H9 (cell line): ENCODE measurements around the gene KIRREL3. TPM values are rescaled to one million over a fixed set of nuclear protein-coding genes. Genes with fewer than 3 reads are reported as not detected.

Source experiments
- DNase-seq: peaks from one replicate; pipeline ENCODE4 v3.0.0-alpha.2; 2017
- H2AFZ ChIP-seq: one replicate; pipeline ENCODE4 v1.6.1; 2013; ENCODE audit warnings: mild to moderate bottlenecking, low read length, control low read depth, moderate library complexity
- H2AK5ac ChIP-seq: 2 replicates; pipeline ENCODE4 v1.6.1; 2013; ENCODE audit warnings: low read length, control low read depth, mixed read lengths; ENCODE audit not compliant: insufficient read length
- H2BK120ac ChIP-seq: one replicate; pipeline ENCODE4 v1.6.1; 2013; ENCODE audit warnings: low read depth, mild to moderate bottlenecking, low read length, control low read depth, inconsistent platforms; ENCODE audit not compliant: poor library complexity, severe bottlenecking
- H2BK12ac ChIP-seq: 2 replicates; pipeline ENCODE4 v1.6.1; 2013; ENCODE audit warnings: low read length, control low read depth, mixed read lengths, low read depth; ENCODE audit not compliant: insufficient read length
- H2BK15ac ChIP-seq: 2 replicates; pipeline ENCODE4 v1.6.1; 2013; ENCODE audit warnings: low read depth, low read length, control low read depth
- H2BK20ac ChIP-seq: one replicate; pipeline ENCODE4 v1.6.1; 2013; ENCODE audit warnings: low read depth, mild to moderate bottlenecking, low read length, control low read depth, inconsistent platforms; ENCODE audit not compliant: poor library complexity, severe bottlenecking
- H2BK5ac ChIP-seq: 2 replicates; pipeline ENCODE4 v1.6.1; 2013; ENCODE audit warnings: low read length, control low read depth, mixed read lengths; ENCODE audit not compliant: insufficient read length
- H3K14ac ChIP-seq: 2 replicates; pipeline ENCODE4 v1.6.1; 2013; ENCODE audit warnings: low read length, control low read depth; ENCODE audit not compliant: insufficient read depth
- H3K18ac ChIP-seq: 2 replicates; pipeline ENCODE4 v1.6.1; 2013; ENCODE audit warnings: low read depth, mild to moderate bottlenecking, mixed read lengths, low read length, control low read depth; ENCODE audit not compliant: insufficient read length
- H3K23ac ChIP-seq: 2 replicates; pipeline ENCODE4 v1.6.1; 2013; ENCODE audit warnings: low read length, control low read depth, mixed read lengths, low read depth; ENCODE audit not compliant: insufficient read length
- H3K23me2 ChIP-seq: 2 replicates; pipeline ENCODE4 v1.6.1; 2013; ENCODE audit warnings: low read depth, mild to moderate bottlenecking, mixed read lengths, low read length, control low read depth; ENCODE audit not compliant: insufficient read length, poor library complexity, severe bottlenecking
- H3K27ac ChIP-seq: 2 replicates; pipeline ENCODE4 v1.5.1; 2013; ENCODE audit warnings: low read length, control low read depth, mixed read lengths, low read depth; ENCODE audit not compliant: insufficient read length
- H3K27me3 ChIP-seq: 2 replicates; pipeline ENCODE4 v1.6.1; 2013; ENCODE audit warnings: low read length, control low read depth, inconsistent platforms; ENCODE audit not compliant: insufficient read depth
- H3K4ac ChIP-seq: 2 replicates; pipeline ENCODE4 v1.6.1; 2013; ENCODE audit warnings: low read depth, mild to moderate bottlenecking, control low read depth, inconsistent platforms, low read length, moderate library complexity
- H3K4me1 ChIP-seq: 2 replicates; pipeline ENCODE4 v1.6.1; 2013; ENCODE audit warnings: low read length, control low read depth, inconsistent platforms; ENCODE audit not compliant: insufficient read depth
- H3K4me2 ChIP-seq: 2 replicates; pipeline ENCODE4 v1.6.1; 2013; ENCODE audit warnings: low read length, control low read depth, mixed read lengths; ENCODE audit not compliant: insufficient read length, insufficient read depth
- H3K56ac ChIP-seq: 2 replicates; pipeline ENCODE4 v1.6.1; 2013; ENCODE audit warnings: low read depth, mild to moderate bottlenecking, mixed read lengths, low read length, control low read depth; ENCODE audit not compliant: insufficient read length
- H3K79me1 ChIP-seq: 2 replicates; pipeline ENCODE4 v1.6.1; 2013; ENCODE audit warnings: low read depth, mild to moderate bottlenecking, moderate library complexity, low read length, control low read depth, inconsistent platforms; ENCODE audit not compliant: insufficient read depth, poor library complexity, severe bottlenecking
- H3K79me2 ChIP-seq: 2 replicates; pipeline ENCODE4 v1.6.1; 2013; ENCODE audit warnings: low read length, control low read depth, inconsistent platforms; ENCODE audit not compliant: insufficient read depth
- H3K9ac ChIP-seq: 2 replicates; pipeline ENCODE4 v1.6.1; 2013; ENCODE audit warnings: low read length, control low read depth, mixed read lengths; ENCODE audit not compliant: insufficient read length; ENCODE audit errors: extremely low read depth
- H3K9me3 ChIP-seq: one replicate; pipeline ENCODE4 v1.6.1; 2013; ENCODE audit warnings: low read depth, low read length, inconsistent platforms; ENCODE audit not compliant: control insufficient read depth
- H3T11ph ChIP-seq: one replicate; pipeline ENCODE4 v1.6.1; 2013; ENCODE audit warnings: mild to moderate bottlenecking, low read length, control low read depth, inconsistent platforms
- H4K20me1 ChIP-seq: one replicate; pipeline ENCODE4 v1.6.1; 2013; ENCODE audit not compliant: control insufficient read depth, insufficient read length, insufficient read depth
- H4K5ac ChIP-seq: 2 replicates; pipeline ENCODE4 v1.6.1; 2013; ENCODE audit warnings: low read depth, mild to moderate bottlenecking, mixed read lengths, low read length, control low read depth; ENCODE audit not compliant: insufficient read length
- H4K8ac ChIP-seq: replicated peaks from 2 replicates; pipeline ENCODE4 v1.6.1; 2013; ENCODE audit warnings: low read length, control low read depth, mixed read lengths, low read depth; ENCODE audit not compliant: insufficient read length
- H4K91ac ChIP-seq: 2 replicates; pipeline ENCODE4 v1.6.1; 2013; ENCODE audit warnings: low read depth, mild to moderate bottlenecking, moderate library complexity, mixed read lengths, low read length, control low read depth; ENCODE audit not compliant: insufficient read length
- H3K27ac Mint-ChIP-seq, 3 experiments: 2 replicates in 2 of 3; 3 replicates in 1 of 3; pipeline ENCODE4 v1.8.0; 2020 to 2021; ENCODE audit warnings: mixed read lengths in 3 of 3, mild to moderate bottlenecking in 1 of 3, moderate library complexity in 1 of 3
- H3K27me3 Mint-ChIP-seq: 2 replicates; pipeline ENCODE4 v1.8.0; 2021; ENCODE audit warnings: low read depth, mild to moderate bottlenecking, moderate library complexity, mixed read lengths
- H3K36me3 Mint-ChIP-seq, 3 experiments: 2 replicates in 2 of 3; 3 replicates in 1 of 3; pipeline ENCODE4 v1.8.0; 2020 to 2021; ENCODE audit warnings: low read depth in 3 of 3, mixed read lengths in 3 of 3; ENCODE audit not compliant: insufficient read depth in 1 of 3
- H3K4me1 Mint-ChIP-seq, 2 experiments: 2 replicates each; pipeline ENCODE4 v1.8.0; 2020; ENCODE audit warnings: mixed read lengths in 2 of 2
- H3K4me3 Mint-ChIP-seq, 2 experiments: 2 replicates in 1 of 2; 3 replicates in 1 of 2; pipeline ENCODE4 v1.8.0; 2020 to 2021; ENCODE audit warnings: mild to moderate bottlenecking in 2 of 2, mixed read lengths in 2 of 2, moderate library complexity in 1 of 2
- H3K9me3 Mint-ChIP-seq, 2 experiments: 2 replicates in 1 of 2; 3 replicates in 1 of 2; pipeline ENCODE4 v1.8.0; 2020; ENCODE audit warnings: mild to moderate bottlenecking in 2 of 2, mixed read lengths in 2 of 2, moderate library complexity in 1 of 2
- CTCF ChIP-seq: fragments of 200-600 bp; sonication (generic); conservative IDR thresholded peaks from 3 replicates; pipeline ENCODE4 v1.8.0; 2021; ENCODE audit warnings: antibody characterized with exemption, mild to moderate bottlenecking
- WGBS: extraction: QIAGEN DNeasy Blood & Tissue Kit; methylation state at CpG from one replicate; pipeline ENCODE4 v1.1.7; 2013; ENCODE audit warnings: missing lambda C conversion rate, low lambda C conversion rate, mixed read lengths; ENCODE audit not compliant: insufficient read length; ENCODE audit errors: extremely low coverage; 5-methylcytosine and 5-hydroxymethylcytosine counted together
- total RNA-seq: library from RNA; stranded (reverse); gene quantifications from 2 replicates; pipeline ENCODE4 v1.2.1, GENCODE V29; 2021

KIRREL3 gene
- total RNA-seq, 1 experiment from 2014 or later = 0.17 TPM

- Histone ChIP-seq H3K9ac (no peak overlapping the region), H3K4me1 (no peaks in the 10 kb centered on the region), H2AK5ac (no peak overlapping the region), H3K14ac (no peak overlapping the region), H2BK12ac (no peak overlapping the region), H2BK120ac (no peak overlapping the region), H3K18ac (no peak overlapping the region), H2BK20ac (no peak overlapping the region), H3K79me2 (no peaks in the 10 kb centered on the region), H2AFZ (no peak overlapping the region), H3K23ac (no peak overlapping the region), H3K23me2 (no peaks in the 10 kb centered on the region), H3K4me2 (no peak overlapping the region), H3K79me1 (no peaks in the 10 kb centered on the region), H3K27me3 (no peaks in the 10 kb centered on the region), H4K5ac (no peak overlapping the region), H3K56ac (no peak overlapping the region), H2BK15ac (no peak overlapping the region), H3K9me3 (no peaks in the 10 kb centered on the region), H3K27ac (no peak overlapping the region), H4K20me1 (no peaks in the 10 kb centered on the region), H4K91ac (no peak overlapping the region), H2BK5ac (no peak overlapping the region), H3T11ph (no peak overlapping the region), H4K8ac (no peak overlapping the region), H3K4ac (no peak overlapping the region)
- Mint-ChIP-seq H3K9me3 (no peaks in the 10 kb centered on the region), H3K36me3 (no peaks in the 10 kb centered on the region), H3K4me1 (0 out of 4 replicates have a peak, but pooled peaks cover 0 to under 1% of the 10 kb centered on the region in 2 experiments), H3K27me3 (peaks cover 12% of the 10 kb centered on the region), H3K4me3 (no peak overlapping the region), H3K27ac (no peak overlapping the region)
- TF ChIP-seq CTCF = no peak
- no peak for DNase-seq
- WGBS = no CpG with 5 or more reads among the region's 2 CpGs
Observed at GRCh38 chr11:126679033-126679432, 321.5 kb downstream of the KIRREL3 start.
